Natural killer cell (primary cell): ENCODE measurements around the gene ADPRH. TPM values are rescaled to one million over a fixed set of nuclear protein-coding genes. Genes with fewer than 3 reads are reported as not detected.

Experiments
- ATAC-seq, 3 donors: fragments of 150-1000 bp in 2 of 3; fragments of 200-7000 bp in 1 of 3; cut with Tn5 transposase; 1 replicate in 1 of 3; 2 replicates in 2 of 3; pipeline ENCODE4 v1.10.0; 2021; ENCODE audit warnings: mild to moderate bottlenecking in 2 of 3, moderate library complexity in 2 of 3
- DNase-seq, 2 donors: peaks; one replicate each; pipeline versions ENCODE4 v3.0.0 to v3.0.0-alpha.2; 2013 to 2021; ENCODE audit warnings: mixed read lengths in 1 of 2
- H3K27ac ChIP-seq: one replicate; pipeline ENCODE4 v1.5.1; 2013; ENCODE audit warnings: mild to moderate bottlenecking, low read length
- H3K27me3 ChIP-seq: one replicate; pipeline ENCODE4 v1.6.1; 2013; ENCODE audit warnings: low read length; ENCODE audit not compliant: control insufficient read depth, insufficient read depth
- H3K36me3 ChIP-seq: one replicate; pipeline ENCODE4 v1.6.1; 2013; ENCODE audit warnings: low read length; ENCODE audit not compliant: control insufficient read depth, insufficient read depth
- H3K4me1 ChIP-seq: one replicate; pipeline ENCODE4 v1.6.1; 2013; ENCODE audit warnings: low read length; ENCODE audit not compliant: control insufficient read depth, insufficient read depth
- H3K4me3 ChIP-seq: one replicate; pipeline ENCODE4 v1.5.1; 2013; ENCODE audit warnings: low read length
- H3K9me3 ChIP-seq: one replicate; pipeline ENCODE4 v1.6.1; 2013; ENCODE audit warnings: low read length; ENCODE audit not compliant: control insufficient read depth, insufficient read depth
- H3K27ac Mint-ChIP-seq, 2 donors: one replicate each; pipeline ENCODE4 v1.8.0; 2022; ENCODE audit warnings: mild to moderate bottlenecking in 2 of 2, mixed read lengths in 2 of 2, moderate library complexity in 1 of 2
- H3K27me3 Mint-ChIP-seq, 2 donors: one replicate each; pipeline ENCODE4 v1.8.0; 2022; ENCODE audit warnings: low read depth in 2 of 2, mixed read lengths in 2 of 2
- H3K36me3 Mint-ChIP-seq: one replicate; pipeline ENCODE4 v1.8.0; 2022; ENCODE audit warnings: mixed read lengths
- H3K4me1 Mint-ChIP-seq, 2 donors: one replicate each; pipeline ENCODE4 v1.8.0; 2022; ENCODE audit warnings: mixed read lengths in 2 of 2
- H3K4me3 Mint-ChIP-seq: one replicate; pipeline ENCODE4 v1.8.0; 2022; ENCODE audit warnings: mild to moderate bottlenecking, moderate library complexity, mixed read lengths
- H3K9me3 Mint-ChIP-seq, 2 donors: one replicate each; pipeline ENCODE4 v1.8.0; 2022; ENCODE audit warnings: mixed read lengths in 2 of 2
- WGBS: methylation state at CpG from one replicate; pipeline ENCODE4 v1.1.7; 2013; ENCODE audit warnings: missing lambda C conversion rate; ENCODE audit not compliant: insufficient coverage; 5-methylcytosine and 5-hydroxymethylcytosine counted together
- intact Hi-C: fragments of 100-400 bp; cut with micrococcal nuclease; formaldehyde crosslinking; loops from one replicate; pipeline ENCODE4 v1.14.2; 2022
- total RNA-seq, 4 donors: library from RNA; stranded (reverse); fragments of 120-200 nt in 1 of 4; gene quantifications; one replicate each; pipeline versions ENCODE4 v1.2.3 to v1.2.4, GENCODE V29; 2013 to 2022
- TF ChIP-seq, protein P1 (sequence below): fragments of 200-600 bp; IDR thresholded peaks from one replicate; pipeline ENCODE4 v1.8.0; 2022; ENCODE audit warnings: antibody characterized with exemption

The ADPRH gene
- total RNA-seq, 3 donors from 2014 or later (not counting 1 experiment from before 2014, with no cell fraction given): 3.8 to 6.2 (median 4.5) TPM

- Histone ChIP-seq H3K9me3 (no peaks in the 10 kb centered on the region), H3K27ac (no peak overlapping the region), H3K36me3 (no peaks in the 10 kb centered on the region), H3K27me3 (no peaks in the 10 kb centered on the region), H3K4me1 (peaks cover 3% of the 10 kb centered on the region), H3K4me3 (no peak overlapping the region)
- ATAC-seq (no peak), DNase-seq (no peak)
- H3K4me3 Mint-ChIP-seq: no peak overlapping the region
- H3K27ac Mint-ChIP-seq: no peak overlapping the region
- TF ChIP-seq, protein P1, sequence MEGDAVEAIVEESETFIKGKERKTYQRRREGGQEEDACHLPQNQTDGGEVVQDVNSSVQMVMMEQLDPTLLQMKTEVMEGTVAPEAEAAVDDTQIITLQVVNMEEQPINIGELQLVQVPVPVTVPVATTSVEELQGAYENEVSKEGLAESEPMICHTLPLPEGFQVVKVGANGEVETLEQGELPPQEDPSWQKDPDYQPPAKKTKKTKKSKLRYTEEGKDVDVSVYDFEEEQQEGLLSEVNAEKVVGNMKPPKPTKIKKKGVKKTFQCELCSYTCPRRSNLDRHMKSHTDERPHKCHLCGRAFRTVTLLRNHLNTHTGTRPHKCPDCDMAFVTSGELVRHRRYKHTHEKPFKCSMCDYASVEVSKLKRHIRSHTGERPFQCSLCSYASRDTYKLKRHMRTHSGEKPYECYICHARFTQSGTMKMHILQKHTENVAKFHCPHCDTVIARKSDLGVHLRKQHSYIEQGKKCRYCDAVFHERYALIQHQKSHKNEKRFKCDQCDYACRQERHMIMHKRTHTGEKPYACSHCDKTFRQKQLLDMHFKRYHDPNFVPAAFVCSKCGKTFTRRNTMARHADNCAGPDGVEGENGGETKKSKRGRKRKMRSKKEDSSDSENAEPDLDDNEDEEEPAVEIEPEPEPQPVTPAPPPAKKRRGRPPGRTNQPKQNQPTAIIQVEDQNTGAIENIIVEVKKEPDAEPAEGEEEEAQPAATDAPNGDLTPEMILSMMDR: no peak
- no peaks in the 10 kb centered on the region for H3K36me3 Mint-ChIP-seq
- peaks cover 0 to 2% of the 10 kb centered on the region in 2 donors for H3K27me3 Mint-ChIP-seq
- intact Hi-C loops: no loop called here
- 63% methylated on average over 5 of the region's 5 CpGs for WGBS
- no peaks in the 10 kb centered on the region for H3K4me1 Mint-ChIP-seq
- no peaks in the 10 kb centered on the region for H3K9me3 Mint-ChIP-seq
These were observed 25.4 kb upstream of the ADPRH start for GRCh38 chr3:119553823-119554415.

- H3K36me3 ChIP-seq: no peaks in the 10 kb centered on the region
- no peak overlapping the region for H3K4me3 ChIP-seq
- H3K27me3 ChIP-seq: no peaks in the 10 kb centered on the region
- Mint-ChIP-seq H3K4me1 (peaks cover 5 to 6% of the 10 kb centered on the region in 2 donors), H3K9me3 (no peaks in the 10 kb centered on the region), H3K36me3 (no peaks in the 10 kb centered on the region), H3K4me3 (no peak overlapping the region), H3K27ac (no peak overlapping the region), H3K27me3 (peaks cover 0 to 6% of the 10 kb centered on the region in 2 donors)
- TF ChIP-seq, protein P1: no peak
- DNase-seq (peak in 1 of 2 donors; percentile 7), ATAC-seq (no peak)
- H3K4me1 ChIP-seq: peaks cover 10% of the 10 kb centered on the region
- 33% methylated on average over 4 of the region's 4 CpGs for WGBS
- intact Hi-C loops: no loop called here
- no peak overlapping the region for H3K27ac ChIP-seq
- no peaks in the 10 kb centered on the region for H3K9me3 ChIP-seq
These were observed 24.0 kb upstream of the ADPRH start for GRCh38 chr3:119555309-119555735.

GRCh38 chr3:119555929-119556328 is 23.4 kb upstream of the ADPRH start:
- H3K4me3 Mint-ChIP-seq: no peak overlapping the region
- no peaks in the 10 kb centered on the region for H3K27me3 ChIP-seq
- no peaks in the 10 kb centered on the region for H3K36me3 ChIP-seq
- no peak overlapping the region for H3K27ac Mint-ChIP-seq
- no peaks in the 10 kb centered on the region for H3K9me3 Mint-ChIP-seq
- no peaks in the 10 kb centered on the region for H3K9me3 ChIP-seq
- 95% methylated on average over 1 of the region's 1 CpG for WGBS
- TF ChIP-seq, protein P1: no peak
- H3K4me3 ChIP-seq: no peak overlapping the region
- H3K36me3 Mint-ChIP-seq: no peaks in the 10 kb centered on the region
- H3K27me3 Mint-ChIP-seq: peaks cover 0 to 6% of the 10 kb centered on the region in 2 donors
- ATAC-seq (no peak), DNase-seq (no peak)
- peaks cover 10% of the 10 kb centered on the region for H3K4me1 ChIP-seq
- H3K27ac ChIP-seq: no peak overlapping the region
- peaks cover 5 to 6% of the 10 kb centered on the region in 2 donors for H3K4me1 Mint-ChIP-seq
- intact Hi-C loops: no loop called here
